Liver (tissue), 3 donors: ENCODE measurements around the gene PRPF40A.

Experiments used
- EGR1 ChIP-seq, 2 donors: IDR thresholded peaks; 2 replicates each; pipeline ENCODE4 v1.6.1; 2016 to 2018; ENCODE audit warnings: antibody characterized with exemption in 2 of 2, low read depth in 2 of 2
- GABPA ChIP-seq, 2 donors: IDR thresholded peaks in 1 of 2; conservative IDR thresholded peaks in 1 of 2; 2 replicates each; pipeline ENCODE4 v1.6.1; 2016; ENCODE audit warnings: antibody characterized with exemption in 2 of 2, mild to moderate bottlenecking in 1 of 2, moderate library complexity in 1 of 2
- HNF4A ChIP-seq, 2 donors: conservative IDR thresholded peaks; 2 replicates each; pipeline ENCODE4 v1.6.1; 2016; ENCODE audit warnings: antibody characterized with exemption in 2 of 2, mild to moderate bottlenecking in 2 of 2
- JUND ChIP-seq, 2 donors: IDR thresholded peaks; 2 replicates each; pipeline ENCODE4 v1.6.1; 2016; ENCODE audit warnings: antibody characterized with exemption in 2 of 2
- MAX ChIP-seq: IDR thresholded peaks from 2 replicates; pipeline ENCODE4 v1.6.1; 2016; ENCODE audit warnings: antibody characterized with exemption
- RAD21 ChIP-seq, 2 donors: IDR thresholded peaks; 2 replicates each; pipeline ENCODE4 v1.6.1; 2016; ENCODE audit warnings: antibody characterized with exemption in 2 of 2, mild to moderate bottlenecking in 2 of 2
- TAF1 ChIP-seq: conservative IDR thresholded peaks from 2 replicates; pipeline ENCODE4 v1.6.1; 2016; ENCODE audit warnings: antibody characterized with exemption, mild to moderate bottlenecking
- TF ChIP-seq, protein P1 (sequence below): fragments of 150-350 bp; IDR thresholded peaks from 2 replicates; pipeline ENCODE4 v1.5.1; 2017; ENCODE audit warnings: improper control_type of control experiment, low read depth, low read length; ENCODE audit not compliant: missing input control
- TF ChIP-seq, protein P2 (sequence below): IDR thresholded peaks from 2 replicates; pipeline ENCODE4 v1.6.1; 2016; ENCODE audit warnings: antibody characterized with exemption
- TF ChIP-seq, protein P3 (sequence below): IDR thresholded peaks from 2 replicates; pipeline ENCODE4 v1.6.1; 2016; ENCODE audit warnings: antibody characterized with exemption, mild to moderate bottlenecking
- donor health status: healthy.
- donor health status: healthy.

DNA sequence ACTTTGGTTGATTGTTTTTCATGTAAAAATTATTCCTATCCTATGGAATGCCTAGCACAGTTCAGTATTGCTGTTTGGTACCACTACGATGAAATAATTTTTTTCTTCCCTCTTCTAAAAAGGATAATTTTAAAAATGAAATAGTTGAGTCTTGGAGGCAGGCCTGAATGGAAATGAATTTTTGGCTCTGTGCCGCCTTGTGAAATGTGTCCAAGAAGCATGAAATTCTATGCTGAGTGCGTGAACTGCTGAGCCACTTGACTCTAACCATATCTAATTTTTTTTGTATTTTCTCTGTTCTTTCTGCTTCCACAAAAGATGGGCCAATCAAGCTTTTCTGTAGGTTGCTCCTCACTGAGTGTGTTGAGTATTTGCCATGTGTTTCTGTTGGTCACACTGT lies 95.0 kb downstream of the PRPF40A start:
- no peak for TF ChIP-seq MAX
- TF ChIP-seq, protein P1, sequence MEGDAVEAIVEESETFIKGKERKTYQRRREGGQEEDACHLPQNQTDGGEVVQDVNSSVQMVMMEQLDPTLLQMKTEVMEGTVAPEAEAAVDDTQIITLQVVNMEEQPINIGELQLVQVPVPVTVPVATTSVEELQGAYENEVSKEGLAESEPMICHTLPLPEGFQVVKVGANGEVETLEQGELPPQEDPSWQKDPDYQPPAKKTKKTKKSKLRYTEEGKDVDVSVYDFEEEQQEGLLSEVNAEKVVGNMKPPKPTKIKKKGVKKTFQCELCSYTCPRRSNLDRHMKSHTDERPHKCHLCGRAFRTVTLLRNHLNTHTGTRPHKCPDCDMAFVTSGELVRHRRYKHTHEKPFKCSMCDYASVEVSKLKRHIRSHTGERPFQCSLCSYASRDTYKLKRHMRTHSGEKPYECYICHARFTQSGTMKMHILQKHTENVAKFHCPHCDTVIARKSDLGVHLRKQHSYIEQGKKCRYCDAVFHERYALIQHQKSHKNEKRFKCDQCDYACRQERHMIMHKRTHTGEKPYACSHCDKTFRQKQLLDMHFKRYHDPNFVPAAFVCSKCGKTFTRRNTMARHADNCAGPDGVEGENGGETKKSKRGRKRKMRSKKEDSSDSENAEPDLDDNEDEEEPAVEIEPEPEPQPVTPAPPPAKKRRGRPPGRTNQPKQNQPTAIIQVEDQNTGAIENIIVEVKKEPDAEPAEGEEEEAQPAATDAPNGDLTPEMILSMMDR = no peak
- TF ChIP-seq GABPA (IDR thresholded peaks at IDR 0.05 in 1 of 2, conservative IDR thresholded peaks at IDR 0.05 in 1 of 2) = no peak
- TF ChIP-seq, protein P2, sequence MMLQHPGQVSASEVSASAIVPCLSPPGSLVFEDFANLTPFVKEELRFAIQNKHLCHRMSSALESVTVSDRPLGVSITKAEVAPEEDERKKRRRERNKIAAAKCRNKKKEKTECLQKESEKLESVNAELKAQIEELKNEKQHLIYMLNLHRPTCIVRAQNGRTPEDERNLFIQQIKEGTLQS = no peak
- TF ChIP-seq JUND (IDR thresholded peaks at IDR 0.05) = no peak
- no peak for TF ChIP-seq TAF1
- no peak for TF ChIP-seq RAD21 (IDR thresholded peaks at IDR 0.05)
- TF ChIP-seq EGR1 (IDR thresholded peaks at IDR 0.05; ENCODE audit: low read depth in 2 of 2) = no peak
- TF ChIP-seq, protein P3, sequence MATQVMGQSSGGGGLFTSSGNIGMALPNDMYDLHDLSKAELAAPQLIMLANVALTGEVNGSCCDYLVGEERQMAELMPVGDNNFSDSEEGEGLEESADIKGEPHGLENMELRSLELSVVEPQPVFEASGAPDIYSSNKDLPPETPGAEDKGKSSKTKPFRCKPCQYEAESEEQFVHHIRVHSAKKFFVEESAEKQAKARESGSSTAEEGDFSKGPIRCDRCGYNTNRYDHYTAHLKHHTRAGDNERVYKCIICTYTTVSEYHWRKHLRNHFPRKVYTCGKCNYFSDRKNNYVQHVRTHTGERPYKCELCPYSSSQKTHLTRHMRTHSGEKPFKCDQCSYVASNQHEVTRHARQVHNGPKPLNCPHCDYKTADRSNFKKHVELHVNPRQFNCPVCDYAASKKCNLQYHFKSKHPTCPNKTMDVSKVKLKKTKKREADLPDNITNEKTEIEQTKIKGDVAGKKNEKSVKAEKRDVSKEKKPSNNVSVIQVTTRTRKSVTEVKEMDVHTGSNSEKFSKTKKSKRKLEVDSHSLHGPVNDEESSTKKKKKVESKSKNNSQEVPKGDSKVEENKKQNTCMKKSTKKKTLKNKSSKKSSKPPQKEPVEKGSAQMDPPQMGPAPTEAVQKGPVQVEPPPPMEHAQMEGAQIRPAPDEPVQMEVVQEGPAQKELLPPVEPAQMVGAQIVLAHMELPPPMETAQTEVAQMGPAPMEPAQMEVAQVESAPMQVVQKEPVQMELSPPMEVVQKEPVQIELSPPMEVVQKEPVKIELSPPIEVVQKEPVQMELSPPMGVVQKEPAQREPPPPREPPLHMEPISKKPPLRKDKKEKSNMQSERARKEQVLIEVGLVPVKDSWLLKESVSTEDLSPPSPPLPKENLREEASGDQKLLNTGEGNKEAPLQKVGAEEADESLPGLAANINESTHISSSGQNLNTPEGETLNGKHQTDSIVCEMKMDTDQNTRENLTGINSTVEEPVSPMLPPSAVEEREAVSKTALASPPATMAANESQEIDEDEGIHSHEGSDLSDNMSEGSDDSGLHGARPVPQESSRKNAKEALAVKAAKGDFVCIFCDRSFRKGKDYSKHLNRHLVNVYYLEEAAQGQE = no peak
- no peak for TF ChIP-seq HNF4A (conservative IDR thresholded peaks at IDR 0.05)
